Astrocyte (in vitro differentiated cells and primary cell): Measurements from ENCODE around the gene VPS13D. TPM values are rescaled to one million over a fixed set of nuclear protein-coding genes. Genes with fewer than 3 reads are reported as not detected.

Experiments used
- DNase-seq: peaks from one replicate; pipeline ENCODE4 v3.0.0-alpha.2; 2010; ENCODE audit warnings: low read depth
- FAIRE-seq: peaks from 2 replicates; lab custom pipeline; 2011; peaks lifted over from hg19 to GRCh38; lab: Jason Lieb, UNC
- H2AFZ ChIP-seq: 2 replicates; pipeline ENCODE4 v1.6.0; 2012; ENCODE audit warnings: low read depth, low read length, inconsistent platforms
- H3K27ac ChIP-seq: 2 replicates; pipeline ENCODE4 v1.5.1; 2011; ENCODE audit warnings: low read depth, low read length, inconsistent platforms
- H3K27me3 ChIP-seq: 2 replicates; pipeline ENCODE4 v1.6.0; 2011; ENCODE audit warnings: low read length, inconsistent platforms; ENCODE audit not compliant: insufficient read depth
- H3K36me3 ChIP-seq: 2 replicates; pipeline ENCODE4 v1.5.1; 2011; ENCODE audit warnings: low read length, inconsistent platforms; ENCODE audit not compliant: insufficient read depth
- H3K4me1 ChIP-seq: 2 replicates; pipeline ENCODE4 v1.5.1; 2011; ENCODE audit warnings: low read length, inconsistent platforms; ENCODE audit not compliant: insufficient read depth
- H3K4me2 ChIP-seq: 2 replicates; pipeline ENCODE4 v1.6.0; 2012; ENCODE audit warnings: low read length, inconsistent platforms
- H3K4me3 ChIP-seq: 2 replicates; pipeline ENCODE4 v1.5.1; 2011; ENCODE audit warnings: low read depth, mild to moderate bottlenecking, low read length, inconsistent platforms; ENCODE audit not compliant: insufficient read depth
- H3K79me2 ChIP-seq: 2 replicates; pipeline ENCODE4 v1.6.0; 2012; ENCODE audit warnings: mild to moderate bottlenecking, low read length, inconsistent platforms; ENCODE audit not compliant: insufficient read depth
- H3K9ac ChIP-seq: 2 replicates; pipeline ENCODE4 v1.6.0; 2012; ENCODE audit warnings: mild to moderate bottlenecking, low read length, inconsistent platforms
- H3K9me3 ChIP-seq: 2 replicates; pipeline ENCODE4 v1.5.1; 2012; ENCODE audit warnings: low read depth, mild to moderate bottlenecking, low read length, inconsistent platforms; ENCODE audit not compliant: insufficient read depth
- H4K20me1 ChIP-seq: 2 replicates; pipeline ENCODE4 v1.6.0; 2012; ENCODE audit warnings: low read length, inconsistent platforms; ENCODE audit not compliant: insufficient read depth
- H3K27ac Mint-ChIP-seq: one replicate; pipeline ENCODE4 v1.8.0; 2021; ENCODE audit warnings: mild to moderate bottlenecking, mixed read lengths; ENCODE audit not compliant: unreplicated experiment
- H3K27me3 Mint-ChIP-seq: one replicate; pipeline ENCODE4 v1.8.0; 2021; ENCODE audit warnings: low read depth, mixed read lengths; ENCODE audit not compliant: unreplicated experiment
- H3K36me3 Mint-ChIP-seq: one replicate; pipeline ENCODE4 v1.8.0; 2021; ENCODE audit warnings: low read depth, mixed read lengths; ENCODE audit not compliant: unreplicated experiment
- H3K4me1 Mint-ChIP-seq: one replicate; pipeline ENCODE4 v1.8.0; 2021; ENCODE audit warnings: low read depth, mixed read lengths; ENCODE audit not compliant: unreplicated experiment
- H3K4me3 Mint-ChIP-seq: one replicate; pipeline ENCODE4 v1.8.0; 2021; ENCODE audit warnings: mild to moderate bottlenecking, moderate library complexity, mixed read lengths; ENCODE audit not compliant: unreplicated experiment
- H3K9me3 Mint-ChIP-seq: one replicate; pipeline ENCODE4 v1.8.0; 2021; ENCODE audit warnings: mild to moderate bottlenecking, mixed read lengths; ENCODE audit not compliant: unreplicated experiment
- EZH2 ChIP-seq: IDR thresholded peaks from 2 replicates; pipeline ENCODE4 v1.6.1; 2012; ENCODE audit warnings: mild to moderate bottlenecking, low read length, inconsistent platforms; ENCODE audit not compliant: insufficient read depth
- total RNA-seq: library from RNA; stranded (reverse); gene quantifications from 2 replicates; pipeline ENCODE4 v1.2.1, GENCODE V29; 2021
- TF ChIP-seq, protein P1 (sequence below): IDR thresholded peaks from 2 replicates; pipeline ENCODE4 v1.5.1; 2011; ENCODE audit warnings: low read depth, mild to moderate bottlenecking, inconsistent platforms, low read length, moderate library complexity; ENCODE audit not compliant: insufficient read depth

Gene VPS13D
- total RNA-seq, 1 donor from 2014 or later: 25.9 TPM

DNA sequence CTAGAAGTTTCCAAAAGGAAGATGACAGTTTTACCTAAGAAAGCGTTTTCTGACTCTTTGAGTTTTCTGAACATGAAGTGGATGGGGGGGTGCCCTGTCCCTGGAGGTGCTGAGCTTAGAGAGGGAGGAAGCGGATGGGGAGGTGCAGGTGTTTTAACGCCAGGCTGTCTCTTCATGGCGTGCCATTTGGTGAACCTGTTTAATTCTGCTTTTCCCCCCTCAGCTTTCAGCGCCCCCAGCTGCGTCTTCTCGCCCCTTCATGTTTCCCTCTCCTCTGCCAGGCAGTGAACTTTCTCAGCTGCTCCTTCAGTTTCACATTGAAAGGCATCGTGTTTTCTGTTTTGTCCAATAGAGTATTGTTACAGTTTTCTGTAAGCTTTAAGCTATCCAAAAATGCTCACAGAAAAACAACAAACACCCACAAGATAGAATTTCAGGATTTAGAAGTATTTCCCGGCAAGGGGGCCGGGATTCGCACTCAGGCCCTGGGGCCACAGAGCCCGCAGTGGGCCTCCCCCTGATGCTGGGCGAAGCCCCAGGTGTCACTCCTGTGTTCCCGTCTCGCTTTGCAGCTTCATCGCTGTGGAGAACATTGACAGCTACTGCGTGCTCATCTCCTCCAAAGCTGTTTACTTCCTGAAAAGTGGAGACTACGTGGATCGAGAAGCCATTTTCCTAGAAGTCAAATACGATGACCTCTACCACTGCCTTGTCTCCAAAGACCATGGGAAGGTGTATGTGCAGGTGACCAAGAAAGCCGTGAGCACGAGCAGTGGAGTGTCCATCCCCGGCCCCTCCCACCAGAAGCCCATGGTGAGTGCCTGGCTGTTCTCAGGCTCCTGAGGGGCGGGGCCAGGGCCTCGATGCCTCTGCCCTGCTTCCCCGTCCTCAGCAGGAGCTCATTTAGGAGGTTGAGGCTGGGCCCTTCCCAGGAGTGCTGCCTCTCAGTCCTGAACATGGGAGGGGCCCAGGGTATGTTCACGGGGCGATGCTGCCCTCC, 276.8 kb downstream of the VPS13D start:
- no peaks in the 10 kb centered on the region for H3K27me3 Mint-ChIP-seq
- no peaks in the 10 kb centered on the region for H3K4me1 Mint-ChIP-seq
- Histone ChIP-seq H3K79me2 (no peaks in the 10 kb centered on the region), H4K20me1 (no peaks in the 10 kb centered on the region), H3K27me3 (no peaks in the 10 kb centered on the region), H3K4me3 (no peak overlapping the region), H3K9ac (no peak overlapping the region), H2AFZ (no peak overlapping the region), H3K9me3 (no peaks in the 10 kb centered on the region), H3K36me3 (no peaks in the 10 kb centered on the region), H3K4me2 (no peak overlapping the region), H3K27ac (no peak overlapping the region), H3K4me1 (peaks cover 5% of the 10 kb centered on the region)
- no peaks in the 10 kb centered on the region for H3K9me3 Mint-ChIP-seq
- peaks cover 23% of the 10 kb centered on the region for H3K36me3 Mint-ChIP-seq
- no peak overlapping the region for H3K27ac Mint-ChIP-seq
- DNase-seq: no peak
- TF ChIP-seq, protein P1, sequence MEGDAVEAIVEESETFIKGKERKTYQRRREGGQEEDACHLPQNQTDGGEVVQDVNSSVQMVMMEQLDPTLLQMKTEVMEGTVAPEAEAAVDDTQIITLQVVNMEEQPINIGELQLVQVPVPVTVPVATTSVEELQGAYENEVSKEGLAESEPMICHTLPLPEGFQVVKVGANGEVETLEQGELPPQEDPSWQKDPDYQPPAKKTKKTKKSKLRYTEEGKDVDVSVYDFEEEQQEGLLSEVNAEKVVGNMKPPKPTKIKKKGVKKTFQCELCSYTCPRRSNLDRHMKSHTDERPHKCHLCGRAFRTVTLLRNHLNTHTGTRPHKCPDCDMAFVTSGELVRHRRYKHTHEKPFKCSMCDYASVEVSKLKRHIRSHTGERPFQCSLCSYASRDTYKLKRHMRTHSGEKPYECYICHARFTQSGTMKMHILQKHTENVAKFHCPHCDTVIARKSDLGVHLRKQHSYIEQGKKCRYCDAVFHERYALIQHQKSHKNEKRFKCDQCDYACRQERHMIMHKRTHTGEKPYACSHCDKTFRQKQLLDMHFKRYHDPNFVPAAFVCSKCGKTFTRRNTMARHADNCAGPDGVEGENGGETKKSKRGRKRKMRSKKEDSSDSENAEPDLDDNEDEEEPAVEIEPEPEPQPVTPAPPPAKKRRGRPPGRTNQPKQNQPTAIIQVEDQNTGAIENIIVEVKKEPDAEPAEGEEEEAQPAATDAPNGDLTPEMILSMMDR: no peak
- TF ChIP-seq EZH2: no peak
- no peak for FAIRE-seq
- no peak overlapping the region for H3K4me3 Mint-ChIP-seq

DNA sequence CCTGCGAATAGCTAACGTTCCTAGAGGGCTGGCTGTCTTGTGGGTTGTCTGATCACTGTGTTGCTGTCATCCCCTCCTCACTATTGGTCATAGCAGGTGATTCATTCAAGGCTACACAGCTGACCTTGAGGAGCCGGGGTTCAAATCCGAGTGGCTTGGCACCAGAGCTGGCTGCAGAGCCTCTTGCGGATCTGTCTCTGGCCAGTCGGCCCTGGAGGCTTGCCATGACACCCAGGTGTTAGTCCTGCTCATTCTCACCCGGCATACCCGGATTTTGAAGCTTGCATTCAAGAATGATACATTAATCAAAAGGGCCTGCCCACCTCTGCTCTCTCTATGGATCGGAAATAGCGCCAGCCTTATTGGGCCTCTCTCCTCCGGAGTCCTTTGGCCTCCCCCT, 277.8 kb downstream of the VPS13D start:
- Histone ChIP-seq H3K79me2 (no peaks in the 10 kb centered on the region), H3K9me3 (no peaks in the 10 kb centered on the region), H3K27me3 (no peaks in the 10 kb centered on the region), H3K36me3 (no peaks in the 10 kb centered on the region), H3K4me3 (no peak overlapping the region), H2AFZ (no peak overlapping the region), H3K9ac (no peak overlapping the region), H3K4me2 (no peak overlapping the region), H3K4me1 (no peaks in the 10 kb centered on the region), H4K20me1 (no peaks in the 10 kb centered on the region), H3K27ac (no peak overlapping the region)
- Mint-ChIP-seq H3K36me3 (peaks cover 20% of the 10 kb centered on the region), H3K27me3 (no peaks in the 10 kb centered on the region), H3K4me1 (no peaks in the 10 kb centered on the region), H3K27ac (no peak overlapping the region), H3K9me3 (no peaks in the 10 kb centered on the region), H3K4me3 (no peak overlapping the region)
- peak; percentile 36 for DNase-seq
- TF ChIP-seq, protein P1: no peak
- no peak for TF ChIP-seq EZH2
- FAIRE-seq: no peak

DNA sequence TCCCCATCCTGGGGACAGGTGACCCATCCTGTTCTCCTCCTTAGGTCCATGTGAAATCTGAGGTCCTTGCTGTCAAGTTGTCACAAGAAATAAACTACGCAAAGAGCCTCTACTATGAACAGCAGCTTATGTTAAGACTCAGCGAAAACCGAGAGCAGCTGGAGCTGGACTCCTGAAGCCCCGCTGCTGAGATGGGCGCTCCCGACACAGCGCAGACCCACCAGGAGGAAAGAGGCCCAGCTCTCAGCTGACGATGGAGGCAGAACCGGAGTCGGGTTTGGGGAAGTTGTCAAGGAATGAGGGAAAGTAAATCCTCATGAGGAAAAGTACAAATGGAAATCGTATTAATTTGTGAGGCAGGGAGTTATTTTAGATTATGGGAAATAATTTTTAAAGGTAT, 279.0 kb downstream of the VPS13D start:
- Histone ChIP-seq H3K4me2 (no peak overlapping the region), H3K9ac (no peak overlapping the region), H3K9me3 (no peaks in the 10 kb centered on the region), H2AFZ (no peak overlapping the region), H3K4me1 (no peaks in the 10 kb centered on the region), H3K36me3 (no peaks in the 10 kb centered on the region), H3K27ac (no peak overlapping the region), H3K27me3 (no peaks in the 10 kb centered on the region), H3K79me2 (no peaks in the 10 kb centered on the region), H3K4me3 (no peak overlapping the region), H4K20me1 (no peaks in the 10 kb centered on the region)
- Mint-ChIP-seq H3K27ac (no peak overlapping the region), H3K4me1 (no peaks in the 10 kb centered on the region), H3K36me3 (peaks cover 23% of the 10 kb centered on the region), H3K9me3 (no peaks in the 10 kb centered on the region), H3K4me3 (no peak overlapping the region), H3K27me3 (no peaks in the 10 kb centered on the region)
- FAIRE-seq (no peak), DNase-seq (no peak)
- no peak for TF ChIP-seq EZH2
- TF ChIP-seq, protein P1: no peak
